Liver (tissue), 9 donors: Measurements from ENCODE around the gene TWNK. TPM values are rescaled to one million over a fixed set of nuclear protein-coding genes. Genes with fewer than 3 reads are reported as not detected.

Experiments used
- DNase-seq: peaks from one replicate; pipeline ENCODE4 v3.0.0-alpha.2; 2017; ENCODE audit warnings: low spot score
- H3K27ac ChIP-seq, 2 donors: one replicate each; pipeline ENCODE4 v1.7.0; 2013; ENCODE audit warnings: inconsistent platforms in 2 of 2, low read length in 2 of 2, control low read depth in 1 of 2, low read depth in 1 of 2, mild to moderate bottlenecking in 1 of 2
- H3K27me3 ChIP-seq, 4 donors: one replicate each; pipeline versions ENCODE4 v1.6.1 to v1.7.0; 2013; ENCODE audit warnings: low read length in 3 of 4, inconsistent platforms in 1 of 4, mild to moderate bottlenecking in 1 of 4, moderate library complexity in 1 of 4; ENCODE audit not compliant: control insufficient read depth in 4 of 4, insufficient read depth in 4 of 4
- H3K36me3 ChIP-seq, 4 donors: one replicate each; pipeline versions ENCODE4 v1.6.1 to v1.7.0; 2013; ENCODE audit warnings: low read length in 3 of 4, mild to moderate bottlenecking in 3 of 4, low read depth in 1 of 4, moderate library complexity in 1 of 4; ENCODE audit not compliant: control insufficient read depth in 4 of 4, insufficient read depth in 3 of 4
- H3K4me1 ChIP-seq, 4 donors: one replicate each; pipeline versions ENCODE4 v1.6.1 to v1.7.0; 2013; ENCODE audit warnings: low read length in 3 of 4, mild to moderate bottlenecking in 3 of 4, moderate library complexity in 1 of 4; ENCODE audit not compliant: control insufficient read depth in 4 of 4, insufficient read depth in 4 of 4
- H3K4me3 ChIP-seq, 3 donors: one replicate each; pipeline versions ENCODE4 v1.6.1 to v1.7.0; 2013; ENCODE audit warnings: low read length in 3 of 3, control low read depth in 1 of 3, low read depth in 1 of 3, mild to moderate bottlenecking in 1 of 3
- H3K9ac ChIP-seq, 2 donors: one replicate each; pipeline ENCODE4 v1.7.0; 2013; ENCODE audit warnings: low read length in 2 of 2, mild to moderate bottlenecking in 2 of 2, moderate library complexity in 2 of 2, control low read depth in 1 of 2, low read depth in 1 of 2
- H3K9me3 ChIP-seq, 4 donors: one replicate each; pipeline versions ENCODE4 v1.6.1 to v1.7.0; 2013; ENCODE audit warnings: low read length in 3 of 4; ENCODE audit not compliant: control insufficient read depth in 4 of 4
- EGR1 ChIP-seq, 2 donors: IDR thresholded peaks; 2 replicates each; pipeline ENCODE4 v1.6.1; 2016 to 2018; ENCODE audit warnings: antibody characterized with exemption in 2 of 2, low read depth in 2 of 2
- FOXA2 ChIP-seq: IDR thresholded peaks from 2 replicates; pipeline ENCODE4 v1.6.1; 2016; ENCODE audit warnings: antibody characterized with exemption
- GABPA ChIP-seq, 2 donors: IDR thresholded peaks in 1 of 2; conservative IDR thresholded peaks in 1 of 2; 2 replicates each; pipeline ENCODE4 v1.6.1; 2016; ENCODE audit warnings: antibody characterized with exemption in 2 of 2, mild to moderate bottlenecking in 1 of 2, moderate library complexity in 1 of 2
- HNF4A ChIP-seq, 2 donors: conservative IDR thresholded peaks; 2 replicates each; pipeline ENCODE4 v1.6.1; 2016; ENCODE audit warnings: antibody characterized with exemption in 2 of 2, mild to moderate bottlenecking in 2 of 2
- HNF4G ChIP-seq: IDR thresholded peaks from 2 replicates; pipeline ENCODE4 v1.6.1; 2016; ENCODE audit warnings: antibody characterized with exemption
- JUND ChIP-seq, 2 donors: IDR thresholded peaks; 2 replicates each; pipeline ENCODE4 v1.6.1; 2016; ENCODE audit warnings: antibody characterized with exemption in 2 of 2
- NR2F2 ChIP-seq: IDR thresholded peaks from 2 replicates; pipeline ENCODE4 v1.6.1; 2016; ENCODE audit warnings: antibody characterized with exemption
- REST ChIP-seq: IDR thresholded peaks from 2 replicates; pipeline ENCODE4 v1.6.1; 2016; ENCODE audit warnings: antibody characterized with exemption, mild to moderate bottlenecking
- RXRA ChIP-seq, 2 donors: IDR thresholded peaks; 2 replicates each; pipeline ENCODE4 v1.6.1; 2017 to 2018; ENCODE audit warnings: antibody characterized with exemption in 2 of 2, mild to moderate bottlenecking in 1 of 2
- SP1 ChIP-seq: IDR thresholded peaks from 2 replicates; pipeline ENCODE4 v1.6.1; 2018; ENCODE audit warnings: antibody characterized with exemption, mild to moderate bottlenecking
- TAF1 ChIP-seq: conservative IDR thresholded peaks from 2 replicates; pipeline ENCODE4 v1.6.1; 2016; ENCODE audit warnings: antibody characterized with exemption, mild to moderate bottlenecking
- YY1 ChIP-seq: IDR thresholded peaks from 2 replicates; pipeline ENCODE4 v1.6.1; 2016; ENCODE audit warnings: antibody characterized with exemption, mild to moderate bottlenecking
- ZBTB33 ChIP-seq: IDR thresholded peaks from 2 replicates; pipeline ENCODE4 v1.6.1; 2016; ENCODE audit warnings: antibody characterized with exemption
- WGBS: extraction: QIAGEN DNeasy Blood & Tissue Kit; methylation state at CpG from one replicate; pipeline ENCODE4 v1.1.7; 2013; 5-methylcytosine and 5-hydroxymethylcytosine counted together
- polyA plus RNA-seq, 2 donors: library from polyadenylated mRNA; stranded (reverse) in 1 of 2; unstranded in 1 of 2; fragments of 200-250 nt in 1 of 2; fragments of >200 nt in 1 of 2; fragmentation: Nextera tagmentation in 1 of 2; extraction: Ambion mirVana in 1 of 2; gene quantifications; one replicate each; pipeline versions ENCODE4 v1.2.1 to v1.2.3, GENCODE V29; 2013 to 2015
- total RNA-seq, 2 donors: library from RNA; depleted of rRNA; stranded (reverse); fragments of >200 nt; gene quantifications; one replicate each; pipeline ENCODE4 v1.2.3, GENCODE V29; 2014
- TF ChIP-seq, protein P1 (sequence below): IDR thresholded peaks from 2 replicates; pipeline ENCODE4 v1.6.1; 2016; ENCODE audit warnings: antibody characterized with exemption
- TF ChIP-seq, protein P2 (sequence below): IDR thresholded peaks from 2 replicates; pipeline ENCODE4 v1.6.1; 2016; ENCODE audit warnings: antibody characterized with exemption
- donor health status: healthy.
- donor health status: healthy.
- donor health status: healthy.
- donor health status: healthy.
- donor health status: healthy.

Gene TWNK
- total and polyA plus RNA-seq, 4 donors = 1.6 to 6.2 (median 4.4) TPM

DNA sequence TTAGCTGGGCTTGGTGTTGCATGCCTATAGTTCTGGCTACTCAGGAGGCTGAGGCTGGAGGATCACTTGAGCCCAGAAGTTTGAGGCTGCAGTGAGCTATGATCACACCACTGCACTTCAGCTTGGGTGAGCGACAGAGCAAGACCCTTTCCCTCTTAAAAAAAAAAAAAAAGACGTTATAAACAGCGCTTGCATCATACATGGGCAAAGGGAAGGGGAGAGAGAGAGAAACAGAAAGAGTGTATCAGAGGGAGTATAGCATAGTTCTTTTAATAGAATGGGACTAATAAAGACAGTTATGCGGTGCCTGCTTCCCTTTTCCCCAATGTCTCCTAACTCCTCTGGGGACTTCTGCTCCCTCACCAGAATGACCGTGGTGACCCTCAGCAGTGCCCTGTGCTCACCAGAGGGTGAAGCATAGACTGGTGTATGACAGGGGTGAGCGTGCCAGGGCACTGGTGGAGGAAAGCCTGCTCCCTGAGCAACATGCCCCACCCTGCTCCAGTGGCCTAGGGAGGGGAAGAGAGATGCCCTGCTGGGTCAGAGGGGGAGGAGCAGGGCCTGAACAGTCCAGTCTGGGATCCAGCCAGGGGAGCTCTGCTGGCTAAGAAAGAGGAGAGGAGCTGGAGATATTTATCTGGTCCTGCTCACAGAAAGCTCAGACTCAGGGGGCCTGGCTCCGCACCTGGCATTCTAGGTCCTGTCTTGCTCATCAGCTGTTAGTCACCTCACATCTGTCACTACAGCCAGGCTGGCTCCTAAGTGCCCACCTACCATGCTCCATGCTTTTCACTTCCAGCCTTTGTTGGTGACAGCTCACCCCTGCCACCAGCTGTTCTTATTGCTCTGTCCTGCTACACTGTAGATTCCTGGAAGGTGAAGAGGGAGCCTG is 41.3 kb downstream of the TWNK start (continued):
- TF ChIP-seq, protein P1, sequence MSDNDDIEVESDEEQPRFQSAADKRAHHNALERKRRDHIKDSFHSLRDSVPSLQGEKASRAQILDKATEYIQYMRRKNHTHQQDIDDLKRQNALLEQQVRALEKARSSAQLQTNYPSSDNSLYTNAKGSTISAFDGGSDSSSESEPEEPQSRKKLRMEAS = no peak

- Histone ChIP-seq H3K9ac (no peak overlapping the region), H3K4me1 (peaks cover 4 to 24% (median 18%) of the 10 kb centered on the region in 4 donors), H3K4me3 (no peak overlapping the region), H3K9me3 (no peaks in the 10 kb centered on the region), H3K36me3 (no peaks in the 10 kb centered on the region), H3K27ac (no peak overlapping the region), H3K27me3 (no peaks in the 10 kb centered on the region)
- DNase-seq = no peak
- WGBS = 70% methylated on average over 27 of the region's 27 CpGs
- no peak for TF ChIP-seq REST
- TF ChIP-seq FOXA2 = no peak
- TF ChIP-seq SP1 = no peak
- no peak for TF ChIP-seq YY1
- TF ChIP-seq, protein P1 = no peak
- TF ChIP-seq HNF4G = no peak
- TF ChIP-seq RXRA (IDR thresholded peaks at IDR 0.05) = no peak
- no peak for TF ChIP-seq NR2F2
- TF ChIP-seq EGR1 (IDR thresholded peaks at IDR 0.05; ENCODE audit: low read depth in 2 of 2) = no peak
- no peak for TF ChIP-seq HNF4A (conservative IDR thresholded peaks at IDR 0.05)
- no peak for TF ChIP-seq TAF1
- TF ChIP-seq JUND (IDR thresholded peaks at IDR 0.05) = no peak
- TF ChIP-seq ZBTB33 = no peak
- TF ChIP-seq, protein P2, sequence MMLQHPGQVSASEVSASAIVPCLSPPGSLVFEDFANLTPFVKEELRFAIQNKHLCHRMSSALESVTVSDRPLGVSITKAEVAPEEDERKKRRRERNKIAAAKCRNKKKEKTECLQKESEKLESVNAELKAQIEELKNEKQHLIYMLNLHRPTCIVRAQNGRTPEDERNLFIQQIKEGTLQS = no peak
- TF ChIP-seq GABPA (IDR thresholded peaks at IDR 0.05 in 1 of 2, conservative IDR thresholded peaks at IDR 0.05 in 1 of 2) = no peak
Observed at GRCh38 chr10:101029520-101030295, 42.4 kb downstream of the TWNK start.
